ENCODE data around the gene MEX3A.

DNA sequence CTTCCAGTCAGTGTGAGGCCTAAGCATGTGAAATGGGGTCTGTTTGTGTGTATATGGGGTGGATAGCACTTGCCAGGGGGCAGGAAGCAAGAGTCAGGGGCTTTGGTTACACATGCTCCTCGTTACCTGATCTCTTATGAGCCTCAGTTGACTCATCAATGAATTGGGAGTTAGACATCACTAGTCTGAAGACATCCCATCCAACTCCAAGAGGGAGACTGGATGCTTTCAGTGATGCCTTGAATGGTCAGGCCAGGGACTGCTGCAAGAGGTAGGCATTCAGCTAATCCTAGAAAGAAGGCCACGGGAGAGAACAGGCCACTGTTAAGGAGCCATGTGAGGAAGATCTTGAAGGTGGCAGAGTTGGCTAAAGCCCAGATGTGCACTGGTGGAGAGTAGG lies 15.0 kb downstream of the MEX3A start:
- TF ChIP-seq POLR2A (IDR thresholded peaks at IDR 0.05; ENCODE audit: low read depth, low read length) (no peak), POLR2AphosphoS5 (IDR thresholded peaks at IDR 0.05; ENCODE audit: low read depth, low read length) (no peak), TAF1 (IDR thresholded peaks at IDR 0.05; ENCODE audit: borderline replicate concordance, low read depth, low read length) (no peak)

All from GM12892 (cell line).